HL-60 (cell line): Measurements from ENCODE around the gene CBR3.

Experiments
- DNase-seq, 2 experiments: peaks; one replicate each; pipeline ENCODE4 v3.0.0-alpha.2; 2010 to 2020; ENCODE audit warnings: low read depth in 1 of 2, low spot score in 1 of 2
- H3K27ac ChIP-seq: fragments of 250-450 bp; sonication (Bioruptor Pico); replicated peaks from 2 replicates; pipeline ENCODE4 v1.5.1; 2020; ENCODE audit warnings: mild to moderate bottlenecking, moderate library complexity
- H3K27me3 ChIP-seq: fragments of 250-450 bp; sonication (Bioruptor Pico); 2 replicates; pipeline ENCODE4 v1.5.1; 2021; ENCODE audit warnings: mild to moderate bottlenecking, moderate library complexity; ENCODE audit not compliant: insufficient read depth, poor library complexity, severe bottlenecking
- H3K4me3 ChIP-seq: replicated peaks from 2 replicates; pipeline ENCODE4 v1.5.1; 2011; ENCODE audit warnings: mild to moderate bottlenecking, control low read depth, low read length; ENCODE audit not compliant: insufficient read depth
- CTCF ChIP-seq: IDR thresholded peaks from one replicate; pipeline ENCODE4 v1.5.1; 2011; ENCODE audit warnings: low read length, control low read depth, inconsistent platforms; ENCODE audit not compliant: insufficient read depth
- GABPA ChIP-seq: IDR thresholded peaks from 2 replicates; pipeline ENCODE4 v1.6.1; 2012; ENCODE audit warnings: low read depth
- POLR2AphosphoS5 ChIP-seq: IDR thresholded peaks from 2 replicates; pipeline ENCODE4 v1.6.1; 2012; ENCODE audit warnings: low read depth
- REST ChIP-seq: IDR thresholded peaks from 2 replicates; pipeline ENCODE4 v1.6.1; 2012; ENCODE audit warnings: low read depth; ENCODE audit not compliant: insufficient replicate concordance
- SPI1 ChIP-seq: IDR thresholded peaks from 2 replicates; pipeline ENCODE4 v1.6.1; 2012; ENCODE audit warnings: low read depth, mild to moderate bottlenecking, borderline replicate concordance

The CBR3 gene

GRCh38 chr21:36155603-36156338 is 20.9 kb downstream of the CBR3 start:
- H3K4me3 ChIP-seq = peak overlapping the region; percentile 63
- no peaks in the 10 kb centered on the region for H3K27me3 ChIP-seq
- peak overlapping the region; percentile 55 for H3K27ac ChIP-seq
- TF ChIP-seq POLR2AphosphoS5 (peak; percentile 70; the same call in 1 of the 2 replicates), CTCF (no peak), REST (peak; percentile 19), SPI1 (no peak), GABPA (no peak)
- DNase-seq = no peak

GRCh38 chr21:36156339-36156814 is 21.5 kb downstream of the CBR3 start:
- H3K4me3 ChIP-seq = peak overlapping the region; percentile 86
- DNase-seq = peak; percentile 95 to 99
- H3K27ac ChIP-seq = peak overlapping the region; percentile 86
- no peaks in the 10 kb centered on the region for H3K27me3 ChIP-seq
- TF ChIP-seq REST (no peak), POLR2AphosphoS5 (no peak), CTCF (no peak), SPI1 (no peak), GABPA (no peak)

GRCh38 chr21:36156815-36157670 is 22.2 kb downstream of the CBR3 start, which contains the start of gene DOP1B:
TSS of gene DOP1B (plus strand) at chr21:36156824. CDS start at chr21:36164734, 7,910 bp downstream.
- no peak for DNase-seq
- TF ChIP-seq CTCF = no peak
- TF ChIP-seq POLR2AphosphoS5 = peak; percentile 55
- no peak for TF ChIP-seq REST
- no peak for TF ChIP-seq GABPA
- no peak for TF ChIP-seq SPI1

More at GRCh38 chr21:36156815-36157670, 22.2 kb downstream of the CBR3 start, which contains the start of gene DOP1B:
- peak within 1 kb of the TSS; percentile 86 for H3K4me3 ChIP-seq
- H3K27ac ChIP-seq = peak within 1 kb of the TSS; percentile 86
- H3K27me3 ChIP-seq = no peaks in the 10 kb centered on the region
